HG02970 (cell line): ENCODE measurements around the gene SRGAP3.

Experiments used
- ATAC-seq: cut with Tn5 transposase; IDR thresholded peaks from one replicate; pipeline ENCODE4 v1.9.1; 2021; ENCODE audit warnings: mild to moderate bottlenecking, moderate library complexity, moderate number of reproducible peaks; ENCODE audit not compliant: unreplicated experiment, low FRiP score

Gene SRGAP3

GRCh38 chr3:9068051-9068450, 181.4 kb downstream of the SRGAP3 start:
- ATAC-seq, result no peak

- no peak for ATAC-seq
Measured at GRCh38 chr3:9067352-9067975, 182.0 kb downstream of the SRGAP3 start.

- ATAC-seq, result no peak
Measured at GRCh38 chr3:9066775-9067174, 182.7 kb downstream of the SRGAP3 start.

GRCh38 chr3:9066141-9066540, 183.3 kb downstream of the SRGAP3 start:
- no peak for ATAC-seq

- no peak for ATAC-seq
Measured at GRCh38 chr3:9064850-9065249, 184.6 kb downstream of the SRGAP3 start.

GRCh38 chr3:9064251-9064650, 185.2 kb downstream of the SRGAP3 start:
- ATAC-seq, result no peak

GRCh38 chr3:9062570-9062969, 186.9 kb downstream of the SRGAP3 start:
- ATAC-seq, result no peak

GRCh38 chr3:9061634-9062033, 187.8 kb downstream of the SRGAP3 start:
- ATAC-seq, result no peak

GRCh38 chr3:9059489-9060400, 189.7 kb downstream of the SRGAP3 start:
- ATAC-seq, result no peak

- ATAC-seq, result no peak
Measured at GRCh38 chr3:9056581-9056980, 192.9 kb downstream of the SRGAP3 start.

- ATAC-seq, result no peak
Measured at GRCh38 chr3:9047452-9048346, 201.7 kb downstream of the SRGAP3 start.

- no peak for ATAC-seq
Measured at GRCh38 chr3:9045371-9045770, 204.1 kb downstream of the SRGAP3 start.

- no peak for ATAC-seq
Measured at GRCh38 chr3:9043063-9043462, 206.4 kb downstream of the SRGAP3 start.

GRCh38 chr3:9041626-9042025, 207.8 kb downstream of the SRGAP3 start:
- ATAC-seq, result no peak

GRCh38 chr3:9040996-9041395, 208.4 kb downstream of the SRGAP3 start:
- no peak for ATAC-seq

GRCh38 chr3:9037144-9037711, 212.2 kb downstream of the SRGAP3 start:
- no peak for ATAC-seq

GRCh38 chr3:9036404-9037131, 212.9 kb downstream of the SRGAP3 start:
- ATAC-seq, result no peak

- ATAC-seq, result no peak
Measured at GRCh38 chr3:9035961-9036360, 213.5 kb downstream of the SRGAP3 start.

GRCh38 chr3:9035473-9035872, 214.0 kb downstream of the SRGAP3 start:
- no peak for ATAC-seq

GRCh38 chr3:9033867-9034266, 215.6 kb downstream of the SRGAP3 start:
- ATAC-seq, result no peak
